ENCODE data around the gene CELF4.

GRCh38 chr18:37505321-37505720 lies 60.3 kb downstream of the CELF4 start:
- TF ChIP-seq, protein P1, sequence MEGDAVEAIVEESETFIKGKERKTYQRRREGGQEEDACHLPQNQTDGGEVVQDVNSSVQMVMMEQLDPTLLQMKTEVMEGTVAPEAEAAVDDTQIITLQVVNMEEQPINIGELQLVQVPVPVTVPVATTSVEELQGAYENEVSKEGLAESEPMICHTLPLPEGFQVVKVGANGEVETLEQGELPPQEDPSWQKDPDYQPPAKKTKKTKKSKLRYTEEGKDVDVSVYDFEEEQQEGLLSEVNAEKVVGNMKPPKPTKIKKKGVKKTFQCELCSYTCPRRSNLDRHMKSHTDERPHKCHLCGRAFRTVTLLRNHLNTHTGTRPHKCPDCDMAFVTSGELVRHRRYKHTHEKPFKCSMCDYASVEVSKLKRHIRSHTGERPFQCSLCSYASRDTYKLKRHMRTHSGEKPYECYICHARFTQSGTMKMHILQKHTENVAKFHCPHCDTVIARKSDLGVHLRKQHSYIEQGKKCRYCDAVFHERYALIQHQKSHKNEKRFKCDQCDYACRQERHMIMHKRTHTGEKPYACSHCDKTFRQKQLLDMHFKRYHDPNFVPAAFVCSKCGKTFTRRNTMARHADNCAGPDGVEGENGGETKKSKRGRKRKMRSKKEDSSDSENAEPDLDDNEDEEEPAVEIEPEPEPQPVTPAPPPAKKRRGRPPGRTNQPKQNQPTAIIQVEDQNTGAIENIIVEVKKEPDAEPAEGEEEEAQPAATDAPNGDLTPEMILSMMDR (IDR thresholded peaks at IDR 0.05; ENCODE audit: insufficient read depth, low read length) = no peak
- TF ChIP-seq, protein P2, sequence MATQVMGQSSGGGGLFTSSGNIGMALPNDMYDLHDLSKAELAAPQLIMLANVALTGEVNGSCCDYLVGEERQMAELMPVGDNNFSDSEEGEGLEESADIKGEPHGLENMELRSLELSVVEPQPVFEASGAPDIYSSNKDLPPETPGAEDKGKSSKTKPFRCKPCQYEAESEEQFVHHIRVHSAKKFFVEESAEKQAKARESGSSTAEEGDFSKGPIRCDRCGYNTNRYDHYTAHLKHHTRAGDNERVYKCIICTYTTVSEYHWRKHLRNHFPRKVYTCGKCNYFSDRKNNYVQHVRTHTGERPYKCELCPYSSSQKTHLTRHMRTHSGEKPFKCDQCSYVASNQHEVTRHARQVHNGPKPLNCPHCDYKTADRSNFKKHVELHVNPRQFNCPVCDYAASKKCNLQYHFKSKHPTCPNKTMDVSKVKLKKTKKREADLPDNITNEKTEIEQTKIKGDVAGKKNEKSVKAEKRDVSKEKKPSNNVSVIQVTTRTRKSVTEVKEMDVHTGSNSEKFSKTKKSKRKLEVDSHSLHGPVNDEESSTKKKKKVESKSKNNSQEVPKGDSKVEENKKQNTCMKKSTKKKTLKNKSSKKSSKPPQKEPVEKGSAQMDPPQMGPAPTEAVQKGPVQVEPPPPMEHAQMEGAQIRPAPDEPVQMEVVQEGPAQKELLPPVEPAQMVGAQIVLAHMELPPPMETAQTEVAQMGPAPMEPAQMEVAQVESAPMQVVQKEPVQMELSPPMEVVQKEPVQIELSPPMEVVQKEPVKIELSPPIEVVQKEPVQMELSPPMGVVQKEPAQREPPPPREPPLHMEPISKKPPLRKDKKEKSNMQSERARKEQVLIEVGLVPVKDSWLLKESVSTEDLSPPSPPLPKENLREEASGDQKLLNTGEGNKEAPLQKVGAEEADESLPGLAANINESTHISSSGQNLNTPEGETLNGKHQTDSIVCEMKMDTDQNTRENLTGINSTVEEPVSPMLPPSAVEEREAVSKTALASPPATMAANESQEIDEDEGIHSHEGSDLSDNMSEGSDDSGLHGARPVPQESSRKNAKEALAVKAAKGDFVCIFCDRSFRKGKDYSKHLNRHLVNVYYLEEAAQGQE (IDR thresholded peaks at IDR 0.05; ENCODE audit: insufficient replicate concordance, low read depth) = no peak
- TF ChIP-seq POLR2AphosphoS5 (IDR thresholded peaks at IDR 0.05; ENCODE audit: low read depth) = no peak
- no peak for TF ChIP-seq SPI1 (IDR thresholded peaks at IDR 0.05; ENCODE audit: borderline replicate concordance, low read depth)
